NCI-H460 (cell line): ENCODE data around the gene HMX1. TPM values are rescaled to one million over a fixed set of nuclear protein-coding genes. Genes with fewer than 3 reads are reported as not detected.

ENCODE experiments used
- DNase-seq: peaks from one replicate; pipeline ENCODE4 v3.0.0-alpha.2; 2016; ENCODE audit warnings: low read depth; ENCODE audit errors: extremely low read depth
- total RNA-seq: library from RNA; depleted of rRNA; stranded (reverse); fragments of >200 nt; shearing (Covaris generic); gene quantifications from 2 replicates; pipeline ENCODE4 v1.2.3, GENCODE V29; 2014

The HMX1 gene
- total RNA-seq, 1 experiment from 2014 or later, result 0.20 TPM

DNA sequence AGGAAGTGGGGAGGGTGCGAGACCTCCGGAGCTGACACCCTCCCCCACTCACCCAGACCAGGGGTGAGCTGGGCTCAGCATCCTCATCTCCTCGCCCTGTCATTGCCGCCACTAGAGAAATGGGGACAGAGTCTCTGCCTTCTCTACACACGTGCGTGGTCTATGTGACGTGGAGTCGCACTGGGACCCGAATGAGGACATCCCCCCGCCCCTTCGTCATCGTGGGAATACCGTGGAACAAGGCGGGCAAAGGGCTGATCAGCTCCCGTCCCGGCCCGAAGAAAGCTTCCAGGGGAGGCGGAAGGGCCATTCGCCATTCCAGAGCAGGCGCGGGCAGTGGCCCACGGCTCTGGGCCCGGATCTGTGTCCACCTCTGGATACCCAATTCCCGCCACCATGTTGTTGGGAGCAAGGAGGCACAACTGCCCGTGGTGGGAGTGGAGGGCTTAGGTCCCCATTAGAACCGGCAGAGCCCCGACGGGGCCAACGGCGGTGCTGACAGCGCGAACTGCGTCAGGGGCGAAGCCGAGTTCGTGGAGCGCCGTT, 12.0 kb downstream of the HMX1 start:
- no peak for DNase-seq

DNA sequence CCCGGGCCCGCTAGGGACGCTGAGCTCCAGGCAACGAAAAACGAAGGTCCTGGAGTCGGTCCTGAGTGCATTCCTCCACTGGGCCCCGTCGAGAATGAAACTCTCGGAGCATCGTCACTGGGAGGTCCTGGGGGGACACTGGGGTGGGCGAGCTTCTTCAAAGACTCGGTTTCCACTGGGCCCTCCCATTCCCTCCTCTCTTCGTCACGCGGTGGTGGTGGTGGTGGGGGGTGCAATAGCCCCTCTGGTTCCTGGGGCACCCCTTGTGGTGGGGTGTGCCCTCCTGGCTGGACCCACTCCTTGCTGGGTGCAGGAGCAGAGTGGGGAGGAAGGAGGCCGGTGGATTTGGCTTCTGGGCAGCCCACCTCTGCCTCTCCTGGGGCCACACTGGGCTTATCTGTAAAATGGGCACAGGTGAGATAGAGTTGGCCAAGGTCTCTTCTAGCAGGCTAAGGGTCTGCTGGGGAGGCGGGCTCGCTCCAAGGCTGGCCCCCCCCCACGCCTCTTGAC, 12.9 kb downstream of the HMX1 start:
- no peak for DNase-seq

DNA sequence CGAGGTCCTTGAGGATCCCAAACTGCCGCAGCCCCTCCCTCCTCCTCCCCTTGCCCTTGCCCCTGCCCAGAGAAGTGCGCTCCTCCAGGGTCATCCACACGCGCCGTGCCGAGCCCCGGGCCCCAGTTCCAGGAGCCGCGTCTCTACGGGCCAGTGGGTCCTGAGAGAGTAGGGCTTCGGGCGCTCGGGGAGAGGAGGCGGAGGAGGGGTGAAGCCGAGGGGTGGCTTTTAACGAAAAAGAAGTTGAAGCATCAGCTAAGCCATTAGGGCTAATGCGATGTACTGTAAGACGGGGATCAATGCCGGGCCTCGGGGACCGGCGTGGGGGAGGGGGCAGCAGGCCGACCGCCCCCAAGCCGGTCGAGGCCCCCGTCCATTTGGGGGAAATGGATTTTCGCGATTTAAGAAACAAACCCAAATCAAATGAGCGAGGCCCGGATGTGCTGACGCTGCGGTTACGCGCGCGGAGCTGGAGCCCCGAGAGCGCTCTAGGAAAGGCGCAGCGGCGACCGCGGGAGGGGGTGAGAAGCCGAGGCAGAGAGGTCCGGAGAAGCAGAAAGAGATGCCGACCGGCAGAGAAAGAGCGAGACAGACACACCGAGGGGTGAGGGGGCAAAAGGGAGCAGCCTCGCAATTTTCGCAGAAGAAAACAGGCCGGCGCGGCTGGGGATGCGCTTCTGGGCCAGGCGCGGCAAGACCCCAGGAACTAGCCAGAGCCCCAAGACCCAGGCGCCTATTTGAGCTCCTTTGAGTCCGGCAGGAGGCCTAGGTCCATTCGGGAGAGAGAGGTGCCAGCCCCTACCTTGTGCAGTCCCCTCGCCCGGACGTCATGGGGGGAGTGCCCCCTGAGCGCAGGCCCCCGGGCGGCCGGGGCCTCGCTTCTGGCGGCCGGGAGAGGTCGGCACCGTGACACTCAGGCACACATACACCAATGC, 13.6 kb downstream of the HMX1 start:
- no peak for DNase-seq

DNA sequence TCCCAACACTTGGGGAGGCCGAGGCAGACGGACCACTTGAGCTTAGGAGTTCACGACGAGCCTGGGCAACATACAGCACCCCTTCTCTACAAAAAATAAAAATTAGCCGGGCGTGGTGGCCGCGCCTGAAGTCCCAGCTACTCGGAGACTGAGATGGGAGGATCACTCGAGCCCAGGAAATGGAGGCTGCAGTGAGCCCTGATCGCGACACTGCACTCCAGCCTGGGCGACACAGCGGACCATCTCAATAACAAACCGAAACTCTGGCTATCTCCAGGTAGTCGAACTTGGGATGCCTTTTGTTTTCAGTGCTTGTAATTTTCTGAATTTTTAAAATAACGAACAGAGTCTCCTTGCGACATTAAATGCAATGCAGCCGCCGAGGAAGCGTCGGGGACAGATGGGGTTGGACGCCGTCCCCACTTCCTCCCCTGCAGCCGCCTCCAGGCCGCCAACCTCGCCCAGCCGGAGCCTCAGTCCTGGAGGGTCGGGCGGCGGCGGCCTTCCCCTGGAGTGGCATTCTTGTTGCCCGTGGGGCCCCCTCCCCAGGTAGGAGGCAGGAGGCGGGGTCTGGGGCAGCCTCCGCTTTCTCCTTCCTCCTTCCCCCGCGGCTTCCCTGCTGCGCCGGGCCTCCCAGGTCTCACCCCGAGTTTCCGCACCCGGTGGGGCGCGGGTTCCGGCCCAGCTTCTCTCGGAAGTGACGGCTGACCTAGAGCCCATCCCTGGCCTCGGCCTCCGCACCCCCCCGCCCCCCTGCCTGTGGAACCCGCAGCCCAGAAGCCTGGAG, 14.6 kb downstream of the HMX1 start:
- DNase-seq, result no peak

DNA sequence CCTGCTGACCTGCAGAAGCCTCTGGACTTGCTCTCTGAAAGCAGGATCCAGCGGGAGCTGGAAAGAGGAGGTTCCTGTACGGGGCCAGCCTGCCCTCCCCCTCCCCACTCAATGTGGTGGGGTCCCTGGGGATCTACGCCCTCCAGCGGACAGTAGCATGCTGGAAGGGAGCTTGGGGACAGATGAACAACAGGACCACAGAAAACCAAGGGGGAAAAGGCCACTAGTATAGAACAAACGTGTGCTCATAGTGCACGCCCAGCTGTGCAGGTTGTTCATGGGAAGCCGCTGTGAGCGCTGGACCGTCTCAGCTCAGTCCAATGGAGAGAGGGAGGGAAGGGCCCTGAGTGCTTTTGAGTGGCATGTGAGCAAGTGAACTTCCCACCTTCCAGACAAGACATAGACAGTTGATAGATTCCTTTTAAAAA, 15.8 kb downstream of the HMX1 start:
- DNase-seq, result no peak

- DNase-seq, result no peak
Measured at GRCh38 chr4:8854931-8855330, 16.7 kb downstream of the HMX1 start.

GRCh38 chr4:8854016-8854415, 17.6 kb downstream of the HMX1 start:
- no peak for DNase-seq

DNA sequence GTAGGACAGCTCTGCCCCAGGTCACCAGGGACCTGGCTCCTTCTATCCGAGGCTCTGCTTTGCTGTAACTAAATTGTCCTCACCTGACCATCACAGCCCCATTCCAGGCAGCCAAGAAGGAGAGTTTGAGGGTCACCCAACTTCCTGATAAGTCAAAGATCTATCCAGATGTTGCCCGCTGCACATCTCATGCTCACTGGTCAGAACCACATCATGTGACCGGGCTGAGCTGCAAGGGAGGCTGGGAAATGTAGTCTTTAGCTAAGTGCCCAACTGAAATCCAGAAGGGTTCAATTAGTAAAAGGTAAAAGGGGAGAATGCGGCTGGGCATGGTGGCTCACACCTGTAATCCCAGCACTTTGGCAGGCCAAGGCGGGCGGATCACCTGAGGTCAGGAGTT, 18.4 kb downstream of the HMX1 start:
- no peak for DNase-seq

DNA sequence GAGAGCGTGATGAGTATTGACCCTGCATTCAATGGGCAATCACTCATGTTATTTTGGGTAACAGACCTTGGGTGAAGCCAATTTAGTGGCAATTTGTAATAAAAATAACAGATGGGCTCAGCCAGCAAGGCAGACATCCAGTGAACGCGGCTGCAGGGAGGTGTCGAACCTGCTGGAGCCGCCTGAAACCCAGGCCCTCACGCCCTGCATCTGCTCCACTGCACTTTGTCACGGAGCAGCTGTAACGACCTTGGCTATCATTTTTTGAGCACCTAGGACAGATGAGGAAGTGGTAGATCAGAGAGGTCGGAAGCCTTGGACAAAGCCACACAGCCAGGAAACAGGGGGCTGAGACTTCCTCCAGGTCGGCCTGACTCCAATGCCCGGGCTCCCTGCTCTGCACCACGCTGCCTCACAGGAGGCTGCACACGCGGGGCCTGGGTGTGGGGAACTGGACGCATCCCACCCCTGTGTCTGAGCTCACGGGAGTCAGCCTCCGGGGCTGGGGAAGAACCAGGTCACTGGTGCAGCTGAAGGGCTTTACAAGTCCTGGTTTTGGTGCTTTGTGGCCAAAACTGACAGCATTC, 19.4 kb downstream of the HMX1 start:
- no peak for DNase-seq

- DNase-seq, result no peak
Measured at GRCh38 chr4:8851321-8852117, 20.1 kb downstream of the HMX1 start.

DNA sequence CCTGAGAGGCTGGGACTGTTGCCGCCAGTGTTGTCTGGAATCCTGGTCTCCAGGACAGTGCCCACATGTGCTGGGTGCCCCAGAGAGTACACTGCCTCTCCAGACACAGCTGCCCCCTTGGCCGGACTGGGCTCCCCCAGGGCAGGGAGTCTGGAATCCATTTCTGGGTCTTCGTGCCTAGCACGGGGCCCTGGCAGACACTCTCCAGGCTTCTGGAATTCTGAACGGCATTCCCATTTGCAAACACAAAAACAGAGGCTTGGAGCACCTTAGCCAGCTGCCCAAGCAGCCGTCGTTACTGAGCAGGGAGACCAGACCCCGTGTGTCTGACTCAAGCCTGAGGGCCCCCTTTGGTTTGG, 20.8 kb downstream of the HMX1 start:
- no peak for DNase-seq

DNA sequence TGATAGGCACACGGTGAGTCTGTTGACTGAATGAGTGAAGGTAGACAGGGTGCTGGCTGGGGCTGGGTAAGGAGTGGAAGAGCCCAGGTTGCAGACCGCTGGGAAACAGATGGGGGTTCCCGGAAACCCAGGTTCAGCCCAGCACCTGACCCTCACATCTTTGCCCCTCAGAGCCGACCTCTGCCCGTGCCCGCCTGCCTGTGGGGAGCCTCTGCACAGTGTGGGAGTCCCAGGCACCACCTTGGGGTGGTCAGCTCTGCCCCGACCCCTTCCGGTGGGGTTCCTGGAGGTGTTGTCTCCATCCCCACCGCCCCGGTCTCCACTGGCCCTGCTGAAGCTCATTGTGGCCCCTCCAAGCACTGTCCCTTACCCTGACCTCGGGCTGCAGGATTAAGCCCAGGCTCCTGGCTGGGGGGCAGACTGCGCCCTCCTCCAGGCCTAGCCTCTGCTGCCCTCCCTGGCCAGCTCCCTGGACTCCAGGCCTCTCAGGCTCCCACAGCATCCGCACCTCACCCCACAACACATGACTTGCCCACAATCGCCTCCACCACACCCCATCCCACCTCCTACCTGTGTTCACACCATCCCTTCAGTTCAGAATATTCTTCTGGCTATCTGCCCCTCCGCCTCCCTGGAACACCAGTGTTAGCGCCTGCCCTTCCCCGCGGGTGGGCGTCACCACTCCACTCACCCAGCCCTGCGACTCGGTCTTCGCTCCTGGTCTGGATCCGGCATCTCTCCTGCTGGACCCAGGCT, 21.4 kb downstream of the HMX1 start:
- no peak for DNase-seq

DNA sequence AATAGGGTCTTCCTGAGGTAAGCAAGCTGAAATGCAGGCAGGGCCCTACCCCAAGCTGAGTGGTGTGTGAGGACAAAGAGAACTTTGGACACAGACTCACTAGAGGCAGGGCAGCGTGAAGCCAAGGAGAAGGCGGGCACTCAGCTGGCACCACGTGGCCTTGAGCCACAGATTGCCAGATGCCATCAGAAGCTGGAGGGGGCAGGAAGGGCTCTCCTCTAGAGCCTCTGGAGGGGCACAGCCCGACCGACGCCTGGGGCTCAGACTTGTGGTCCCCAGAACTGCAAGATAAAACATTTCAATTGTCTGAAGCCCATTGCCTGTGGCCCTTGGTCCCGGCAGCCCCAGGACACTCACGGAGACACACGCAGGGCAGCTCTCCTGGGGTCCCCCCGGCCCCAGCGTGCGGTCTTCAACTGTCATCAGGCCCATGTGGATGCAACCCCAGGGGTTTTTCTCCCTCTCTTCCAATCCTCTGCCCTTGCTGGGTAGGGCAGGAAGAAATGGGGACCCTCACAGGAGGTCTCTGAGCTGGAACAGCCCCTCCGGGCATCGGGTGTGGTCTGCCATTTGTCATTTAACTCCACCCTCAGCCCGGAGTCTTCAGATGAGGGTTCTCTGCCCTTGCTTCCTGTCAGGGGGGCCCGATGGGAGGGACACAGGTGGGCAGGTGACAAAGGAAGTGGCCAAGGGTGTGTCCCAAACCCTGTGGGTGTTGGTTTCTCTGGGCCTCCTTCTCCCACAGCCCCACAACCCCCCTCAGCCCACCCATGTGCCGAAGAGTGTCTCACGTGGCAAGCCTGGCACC, 22.2 kb downstream of the HMX1 start:
- no peak for DNase-seq

DNA sequence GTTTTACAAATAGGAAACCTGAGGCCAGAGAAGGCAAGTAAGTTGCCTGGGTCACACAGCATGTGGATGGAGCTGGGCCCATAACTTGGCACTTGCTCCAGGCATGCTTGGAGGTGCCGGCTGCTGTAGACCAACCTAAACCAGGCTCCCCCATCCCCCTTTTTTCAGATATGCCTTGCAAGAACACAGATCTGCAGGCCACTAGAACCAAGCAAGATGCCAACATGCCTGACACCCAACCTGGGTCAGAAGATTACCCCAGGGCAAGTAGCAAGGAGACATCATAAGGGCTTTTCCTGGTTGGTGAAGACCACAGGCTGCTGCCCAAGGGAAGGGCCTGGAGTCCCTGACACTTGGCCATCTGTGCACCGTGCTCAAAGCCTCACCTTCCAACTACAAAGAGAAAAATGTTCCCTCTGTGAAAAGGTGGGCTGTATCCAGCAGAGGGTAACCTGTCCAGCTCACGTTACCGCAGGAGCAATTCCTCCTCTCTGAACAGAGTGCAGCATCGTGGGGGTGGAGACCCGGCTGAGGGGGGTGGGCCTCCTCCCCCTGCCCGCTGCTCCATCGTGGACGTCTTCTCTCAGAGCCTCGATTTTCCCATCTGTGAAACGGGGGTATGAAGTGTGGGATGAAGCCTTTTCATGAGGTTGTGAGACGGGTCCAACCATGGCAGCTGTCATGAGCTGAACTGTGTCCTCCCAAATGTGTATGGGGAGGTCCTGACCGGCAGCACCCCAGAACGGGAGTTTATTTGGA, 23.0 kb downstream of the HMX1 start:
- DNase-seq, result no peak

GRCh38 chr4:8847764-8848163, 23.9 kb downstream of the HMX1 start:
- no peak for DNase-seq

GRCh38 chr4:8847331-8847730, 24.3 kb downstream of the HMX1 start:
- no peak for DNase-seq

DNA sequence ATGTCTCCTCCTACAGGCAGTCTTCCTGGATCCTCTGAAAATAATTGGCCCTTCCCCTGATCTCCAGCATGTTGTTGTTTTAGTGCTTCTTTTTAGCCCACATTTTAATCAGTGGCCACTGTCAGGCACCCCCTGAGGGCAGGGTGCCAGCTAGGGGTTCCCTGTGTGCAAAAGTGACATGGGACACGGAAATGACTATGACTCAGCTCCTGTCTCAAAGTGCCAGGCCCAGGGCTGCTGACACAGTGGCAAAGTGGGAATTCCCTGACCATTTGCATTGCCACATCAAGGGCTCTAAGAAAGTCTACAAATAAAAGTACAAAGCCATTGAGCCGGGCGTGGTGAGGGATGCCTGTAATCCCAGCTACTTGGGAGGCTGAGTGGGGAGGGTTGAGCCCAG, 24.8 kb downstream of the HMX1 start:
- no peak for DNase-seq
